ENCODE results near the gene MAP10. TPM values are rescaled to one million over a fixed set of nuclear protein-coding genes. Genes with fewer than 3 reads are reported as not detected.

MAP10 gene
- total and polyA plus RNA-seq, 10 of the 15 experiments (the other 5 are each of a cell fraction or from before 2014, with no cell fraction given): 0.85 to 5.0 (median 4.3) TPM

DNA sequence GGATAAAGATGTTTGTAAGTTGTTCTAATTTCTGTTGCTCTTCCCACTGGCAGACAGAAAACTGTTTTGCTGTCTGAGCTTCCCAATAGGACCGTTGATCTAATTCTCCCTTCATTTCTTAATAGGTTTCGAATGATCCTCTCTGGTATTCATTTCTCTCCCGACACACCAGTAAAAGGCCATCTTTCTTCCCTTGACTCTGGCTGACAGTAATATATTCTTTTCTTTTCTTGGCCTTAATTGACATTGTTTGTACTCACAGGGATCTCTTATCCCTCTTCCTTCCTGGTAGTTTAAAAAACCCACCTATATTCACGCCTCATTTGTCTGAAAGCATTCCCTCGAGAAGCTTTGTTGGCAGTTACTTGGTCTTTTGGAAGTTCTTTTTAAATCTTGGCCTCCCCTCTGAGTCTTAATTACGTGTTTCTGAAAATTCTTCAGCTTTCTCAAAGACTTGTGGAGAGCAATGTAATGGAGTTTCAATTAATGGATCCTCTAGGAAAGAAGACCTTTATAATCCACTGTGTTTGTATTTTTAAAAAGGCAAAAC lies 40.3 kb downstream of the MAP10 start:
- POLR2A ChIA-PET: no interaction called here
- intact Hi-C loops (cut with micrococcal nuclease; ENCODE audit: unreplicated experiment): no loop called here
- H3K4me3 ChIP-seq: no peak overlapping the region
- no peak overlapping the region for H3K27ac ChIP-seq (ENCODE audit: control insufficient read depth, insufficient read depth)
- no peaks in the 10 kb centered on the region for H3K4me1 ChIP-seq (ENCODE audit: control insufficient read depth, insufficient read depth, low read length)
- RAD21 ChIA-PET (ENCODE audit: unreplicated experiment): no interaction called here
- no peaks in the 10 kb centered on the region for H3K36me3 ChIP-seq (ENCODE audit: control insufficient read depth in 2 of 2, insufficient read depth in 2 of 2, low read length in 1 of 2)
- H3K27me3 ChIP-seq (replicated peaks in 1 of 2; ENCODE audit: control insufficient read depth in 2 of 2, insufficient read depth in 2 of 2, low read length in 1 of 2): no peaks in the 10 kb centered on the region
- in situ Hi-C loops (cut with MboI): no loop called here
- 59% methylated on average over 6 of the region's 6 CpGs for WGBS (ENCODE audit: insufficient coverage, insufficient replicate concordance, low lambda C conversion rate, missing lambda C conversion rate)
- no peak overlapping the region for H2AFZ ChIP-seq (ENCODE audit: control insufficient read depth, low read depth, low read length)
- no peaks in the 10 kb centered on the region for H4K20me1 ChIP-seq (ENCODE audit: control insufficient read depth, insufficient read depth)
- BruUV-seq (replicated peaks): no TSS peak
- CTCF ChIA-PET: interaction anchor here (0.9 kb wide), 1 partner anchor 8 kb away, joined by 3 read pairs; no protein-coding TSS in a partner anchor
- DNase-seq (ENCODE audit: low read depth, low spot score): no peak
- H3K9ac ChIP-seq (ENCODE audit: control insufficient read depth, insufficient read depth, low read length): no peak overlapping the region
- no peak for FAIRE-seq
- no peaks in the 10 kb centered on the region for H3K79me2 ChIP-seq (ENCODE audit: control insufficient read depth, insufficient read depth, low read length)
- no peak overlapping the region for H3K4me2 ChIP-seq (ENCODE audit: control insufficient read depth, insufficient read depth)
- SMC1A ChIA-PET (ENCODE audit: uncharacterized antibody, unreplicated experiment): no interaction called here
- H3K9me3 ChIP-seq (replicated peaks; ENCODE audit: control insufficient read depth, insufficient read depth, low read length): no peaks in the 10 kb centered on the region; the same call in 2 of the 3 replicates
- no peak for ATAC-seq
- TF ChIP-seq, protein P1, sequence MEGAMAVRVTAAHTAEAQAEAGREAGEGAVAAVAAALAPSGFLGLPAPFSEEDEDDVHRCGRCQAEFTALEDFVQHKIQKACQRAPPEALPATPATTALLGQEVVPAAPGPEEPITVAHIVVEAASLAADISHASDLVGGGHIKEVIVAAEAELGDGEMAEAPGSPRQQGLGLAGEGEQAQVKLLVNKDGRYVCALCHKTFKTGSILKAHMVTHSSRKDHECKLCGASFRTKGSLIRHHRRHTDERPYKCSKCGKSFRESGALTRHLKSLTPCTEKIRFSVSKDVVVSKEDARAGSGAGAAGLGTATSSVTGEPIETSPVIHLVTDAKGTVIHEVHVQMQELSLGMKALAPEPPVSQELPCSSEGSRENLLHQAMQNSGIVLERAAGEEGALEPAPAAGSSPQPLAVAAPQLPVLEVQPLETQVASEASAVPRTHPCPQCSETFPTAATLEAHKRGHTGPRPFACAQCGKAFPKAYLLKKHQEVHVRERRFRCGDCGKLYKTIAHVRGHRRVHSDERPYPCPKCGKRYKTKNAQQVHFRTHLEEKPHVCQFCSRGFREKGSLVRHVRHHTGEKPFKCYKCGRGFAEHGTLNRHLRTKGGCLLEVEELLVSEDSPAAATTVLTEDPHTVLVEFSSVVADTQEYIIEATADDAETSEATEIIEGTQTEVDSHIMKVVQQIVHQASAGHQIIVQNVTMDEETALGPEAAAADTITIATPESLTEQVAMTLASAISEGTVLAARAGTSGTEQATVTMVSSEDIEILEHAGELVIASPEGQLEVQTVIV (IDR thresholded peaks at IDR 0.05; ENCODE audit: borderline replicate concordance, partially characterized antibody): no peak
- TF ChIP-seq, protein P2, sequence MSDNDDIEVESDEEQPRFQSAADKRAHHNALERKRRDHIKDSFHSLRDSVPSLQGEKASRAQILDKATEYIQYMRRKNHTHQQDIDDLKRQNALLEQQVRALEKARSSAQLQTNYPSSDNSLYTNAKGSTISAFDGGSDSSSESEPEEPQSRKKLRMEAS (IDR thresholded peaks at IDR 0.05; ENCODE audit: low read depth, low read length): no peak
- TF ChIP-seq, protein P3, sequence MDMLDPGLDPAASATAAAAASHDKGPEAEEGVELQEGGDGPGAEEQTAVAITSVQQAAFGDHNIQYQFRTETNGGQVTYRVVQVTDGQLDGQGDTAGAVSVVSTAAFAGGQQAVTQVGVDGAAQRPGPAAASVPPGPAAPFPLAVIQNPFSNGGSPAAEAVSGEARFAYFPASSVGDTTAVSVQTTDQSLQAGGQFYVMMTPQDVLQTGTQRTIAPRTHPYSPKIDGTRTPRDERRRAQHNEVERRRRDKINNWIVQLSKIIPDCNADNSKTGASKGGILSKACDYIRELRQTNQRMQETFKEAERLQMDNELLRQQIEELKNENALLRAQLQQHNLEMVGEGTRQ (IDR thresholded peaks at IDR 0.05; ENCODE audit: borderline replicate concordance, low read depth, low read length): no peak
- TF ChIP-seq, protein P4, sequence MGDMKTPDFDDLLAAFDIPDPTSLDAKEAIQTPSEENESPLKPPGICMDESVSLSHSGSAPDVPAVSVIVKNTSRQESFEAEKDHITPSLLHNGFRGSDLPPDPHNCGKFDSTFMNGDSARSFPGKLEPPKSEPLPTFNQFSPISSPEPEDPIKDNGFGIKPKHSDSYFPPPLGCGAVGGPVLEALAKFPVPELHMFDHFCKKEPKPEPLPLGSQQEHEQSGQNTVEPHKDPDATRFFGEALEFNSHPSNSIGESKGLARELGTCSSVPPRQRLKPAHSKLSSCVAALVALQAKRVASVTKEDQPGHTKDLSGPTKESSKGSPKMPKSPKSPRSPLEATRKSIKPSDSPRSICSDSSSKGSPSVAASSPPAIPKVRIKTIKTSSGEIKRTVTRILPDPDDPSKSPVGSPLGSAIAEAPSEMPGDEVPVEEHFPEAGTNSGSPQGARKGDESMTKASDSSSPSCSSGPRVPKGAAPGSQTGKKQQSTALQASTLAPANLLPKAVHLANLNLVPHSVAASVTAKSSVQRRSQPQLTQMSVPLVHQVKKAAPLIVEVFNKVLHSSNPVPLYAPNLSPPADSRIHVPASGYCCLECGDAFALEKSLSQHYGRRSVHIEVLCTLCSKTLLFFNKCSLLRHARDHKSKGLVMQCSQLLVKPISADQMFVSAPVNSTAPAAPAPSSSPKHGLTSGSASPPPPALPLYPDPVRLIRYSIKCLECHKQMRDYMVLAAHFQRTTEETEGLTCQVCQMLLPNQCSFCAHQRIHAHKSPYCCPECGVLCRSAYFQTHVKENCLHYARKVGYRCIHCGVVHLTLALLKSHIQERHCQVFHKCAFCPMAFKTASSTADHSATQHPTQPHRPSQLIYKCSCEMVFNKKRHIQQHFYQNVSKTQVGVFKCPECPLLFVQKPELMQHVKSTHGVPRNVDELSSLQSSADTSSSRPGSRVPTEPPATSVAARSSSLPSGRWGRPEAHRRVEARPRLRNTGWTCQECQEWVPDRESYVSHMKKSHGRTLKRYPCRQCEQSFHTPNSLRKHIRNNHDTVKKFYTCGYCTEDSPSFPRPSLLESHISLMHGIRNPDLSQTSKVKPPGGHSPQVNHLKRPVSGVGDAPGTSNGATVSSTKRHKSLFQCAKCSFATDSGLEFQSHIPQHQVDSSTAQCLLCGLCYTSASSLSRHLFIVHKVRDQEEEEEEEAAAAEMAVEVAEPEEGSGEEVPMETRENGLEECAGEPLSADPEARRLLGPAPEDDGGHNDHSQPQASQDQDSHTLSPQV (IDR thresholded peaks at IDR 0.05): no peak
- TF ChIP-seq NFXL1 (IDR thresholded peaks at IDR 0.05; ENCODE audit: borderline replicate concordance) (no peak), GATAD2B (conservative IDR thresholded peaks at IDR 0.05; ENCODE audit: low read depth) (no peak), KDM1A (IDR thresholded peaks at IDR 0.05; ENCODE audit: borderline replicate concordance) (no peak), STAT3 (IDR thresholded peaks at IDR 0.05; ENCODE audit: low read depth, low read length) (no peak), ZNF217 (IDR thresholded peaks at IDR 0.05) (no peak), HDGF (IDR thresholded peaks at IDR 0.05) (no peak), KLF5 (IDR thresholded peaks at IDR 0.05; ENCODE audit: partially characterized antibody) (no peak), NR2C1 (IDR thresholded peaks at IDR 0.05) (no peak), JUND (IDR thresholded peaks at IDR 0.05; ENCODE audit: low read depth, low read length) (no peak), NRF1 (conservative IDR thresholded peaks at IDR 0.05; ENCODE audit: low read depth, low read length) (no peak), IKZF1 (conservative IDR thresholded peaks at IDR 0.05) (no peak), EED (IDR thresholded peaks at IDR 0.05; ENCODE audit: low read depth) (no peak), ZSCAN29 (IDR thresholded peaks at IDR 0.05) (no peak)

Measured in GM12878 (cell line).